ENCODE data around the gene UCN.
"Not testable (repeated sequence)": the region's sequence is repeated elsewhere in the genome, so short reads cannot be mapped to it uniquely, and the experiment has no call there.

UCN gene

GRCh38 chr2:27281855-27282559, 26.2 kb downstream of the UCN start, which contains the start of gene TRIM54:
TRIM54 (plus strand) TSS chr2:27282429; CDS start chr2:27282732, 303 bp downstream.
- FAIRE-seq: no peak

DNA sequence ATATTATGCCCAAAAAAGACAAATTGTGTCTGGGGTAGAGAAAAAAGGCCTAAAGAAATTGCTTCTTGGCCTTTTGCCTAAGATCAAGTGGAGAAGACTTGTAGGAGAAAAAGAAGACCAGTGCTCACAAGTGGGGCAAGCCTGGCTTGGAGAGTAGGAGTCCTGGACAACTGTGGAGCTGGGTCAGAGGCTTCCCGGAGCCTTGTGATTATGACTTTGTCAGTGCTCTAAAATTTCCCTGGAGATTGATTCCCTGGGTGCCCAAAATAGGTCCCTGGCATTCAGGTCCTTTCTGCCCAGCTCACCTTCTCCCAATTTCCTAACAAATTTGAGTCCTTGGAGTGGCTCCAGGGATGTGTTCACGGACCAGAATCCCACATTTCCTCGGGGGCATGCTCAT, 26.8 kb downstream of the UCN start:
- FAIRE-seq: no peak

- FAIRE-seq: no peak
Measured at GRCh38 chr2:27280826-27281225, 27.4 kb downstream of the UCN start.

DNA sequence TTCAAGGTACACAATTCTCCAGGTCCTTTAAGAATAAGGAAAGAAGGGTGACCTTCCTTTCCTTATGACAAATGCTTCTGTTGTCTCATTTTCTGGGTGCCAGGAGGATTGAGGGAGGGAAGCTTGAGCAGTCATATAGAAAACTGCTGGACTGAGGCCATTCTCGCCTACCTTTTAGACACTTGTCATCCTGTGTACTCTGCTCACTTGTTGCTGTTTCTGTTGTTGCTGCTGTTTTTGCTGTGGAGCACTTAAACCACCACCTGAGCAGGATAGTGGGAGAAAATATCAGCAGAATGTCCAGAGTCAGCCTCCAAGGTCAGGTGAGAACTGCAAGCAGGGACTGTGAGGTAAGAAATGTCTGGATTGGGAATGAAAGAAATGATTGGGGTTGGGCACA, 30.2 kb downstream of the UCN start:
- FAIRE-seq: no peak

- no peak for FAIRE-seq
Measured at GRCh38 chr2:27275211-27276150, 32.8 kb downstream of the UCN start, which contains the start of gene DNAJC5G. DNAJC5G (plus strand) TSS chr2:27275433; CDS start chr2:27276729, 1,296 bp downstream.

- not testable (repeated sequence) for FAIRE-seq
Measured at GRCh38 chr2:27272537-27273522, 35.4 kb downstream of the UCN start.

DNA sequence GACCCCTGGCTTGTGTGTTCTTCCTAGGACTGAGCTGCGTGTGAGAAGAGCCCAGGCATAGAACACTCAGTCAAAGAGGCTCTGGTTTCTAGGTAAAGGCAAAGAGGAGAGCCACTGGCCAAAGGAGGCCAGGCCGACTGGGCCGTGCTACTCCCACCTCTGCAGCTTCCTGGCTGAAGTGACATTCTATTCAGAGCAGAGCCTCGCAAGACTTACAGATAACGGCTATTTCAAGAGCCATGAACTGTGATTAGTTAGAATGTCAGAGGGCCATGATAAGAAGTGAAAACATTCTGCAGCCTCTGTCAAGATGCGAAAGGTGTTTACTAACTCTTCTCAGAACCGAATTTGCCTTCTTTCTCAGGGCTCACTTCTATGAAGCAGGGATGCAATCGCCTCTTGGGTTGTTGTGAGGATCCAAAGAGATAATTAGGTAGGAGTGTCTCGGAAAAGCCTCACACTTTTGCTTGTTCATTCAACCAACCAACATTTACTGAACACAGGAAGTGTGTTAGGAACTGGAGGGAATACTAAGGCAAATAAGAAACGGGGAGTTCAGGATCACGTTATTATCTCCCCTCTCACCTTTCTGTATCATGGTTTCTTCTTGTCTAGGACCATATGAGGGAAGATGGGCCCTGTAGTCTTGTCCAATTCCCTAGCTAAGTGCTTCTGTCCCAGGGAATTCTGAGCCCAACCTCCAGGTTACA, 36.5 kb downstream of the UCN start:
- no peak for FAIRE-seq

DNA sequence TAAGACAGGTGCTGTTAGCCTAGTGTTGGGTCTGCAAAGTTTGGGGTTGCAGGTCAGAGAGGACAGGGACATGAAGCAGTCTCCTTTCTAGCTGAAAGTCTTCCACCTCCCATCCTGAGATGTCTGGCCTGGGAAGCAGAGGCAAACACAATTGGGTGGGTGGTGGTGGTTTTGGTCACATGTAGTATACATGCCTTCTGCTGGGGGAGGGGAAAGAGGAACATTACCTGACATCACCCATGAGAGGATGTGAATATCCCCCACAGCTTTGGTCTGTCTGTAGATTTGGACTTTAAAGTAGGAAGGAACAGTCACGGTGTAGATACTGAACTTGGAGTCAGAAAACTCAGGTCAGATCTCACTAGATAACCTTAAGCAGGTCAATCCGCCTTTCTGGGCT, 37.6 kb downstream of the UCN start:
- FAIRE-seq: no peak

DNA sequence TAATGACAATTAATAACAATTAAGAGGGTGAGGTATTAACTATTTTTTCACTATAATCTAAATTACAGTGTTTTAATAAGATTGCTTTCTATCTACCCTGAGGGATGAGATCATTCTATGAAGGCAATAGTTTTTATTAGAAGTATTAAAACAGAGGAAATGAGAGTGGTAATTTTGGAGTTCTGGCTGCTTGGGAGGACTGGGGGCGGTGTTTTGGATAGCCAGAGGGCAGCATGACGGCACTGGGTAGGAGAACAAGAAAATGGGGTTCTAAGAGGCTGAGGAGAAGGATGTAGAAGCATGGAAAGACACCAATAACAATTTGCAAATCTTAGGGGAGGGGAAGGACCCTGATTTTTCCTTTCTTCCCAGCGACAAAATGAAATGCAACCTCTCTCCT, 38.1 kb downstream of the UCN start:
- FAIRE-seq: no peak

- not testable (repeated sequence) for FAIRE-seq
Measured at GRCh38 chr2:27268296-27268695, 39.9 kb downstream of the UCN start.

- FAIRE-seq: no peak
Measured at GRCh38 chr2:27265536-27265870, 42.7 kb downstream of the UCN start.

DNA sequence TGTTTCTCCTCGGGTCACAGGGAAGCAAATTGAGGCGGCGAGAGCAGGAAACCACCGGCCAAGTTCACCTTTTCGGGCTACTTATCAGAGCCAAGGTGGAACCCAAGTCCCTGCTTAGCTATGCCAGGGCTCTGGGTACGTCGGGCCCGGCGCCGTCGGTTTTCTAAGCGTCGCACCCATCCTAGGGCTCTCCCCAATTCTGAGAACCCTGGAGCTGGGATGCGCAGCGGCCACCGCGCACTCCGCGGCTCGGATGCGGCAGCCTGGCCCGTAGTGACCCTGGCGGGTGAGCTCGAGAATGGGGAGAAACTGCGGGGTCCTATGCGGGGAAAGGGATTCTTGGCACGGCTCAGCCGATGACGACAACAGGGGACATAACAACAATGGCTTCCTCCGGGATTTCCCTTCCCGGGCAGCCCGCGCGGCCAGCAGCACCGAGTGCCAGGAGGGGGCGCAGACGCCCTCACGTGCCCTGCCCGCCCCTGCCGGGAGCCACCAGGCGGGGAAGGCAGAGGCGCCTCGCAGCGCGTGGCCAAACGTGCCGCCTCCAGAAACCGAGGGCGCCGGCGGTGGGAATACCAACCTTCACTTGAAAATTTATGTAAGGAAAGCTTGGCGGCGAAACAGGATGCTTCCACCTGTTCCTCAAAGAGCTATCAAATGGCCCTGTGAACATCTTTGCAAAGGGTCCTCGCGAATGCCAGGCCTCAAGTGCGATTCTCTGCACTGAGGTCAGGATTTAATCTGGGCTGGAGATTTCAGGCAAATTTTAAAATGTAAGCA, 43.3 kb downstream of the UCN start:
- FAIRE-seq: no peak

DNA sequence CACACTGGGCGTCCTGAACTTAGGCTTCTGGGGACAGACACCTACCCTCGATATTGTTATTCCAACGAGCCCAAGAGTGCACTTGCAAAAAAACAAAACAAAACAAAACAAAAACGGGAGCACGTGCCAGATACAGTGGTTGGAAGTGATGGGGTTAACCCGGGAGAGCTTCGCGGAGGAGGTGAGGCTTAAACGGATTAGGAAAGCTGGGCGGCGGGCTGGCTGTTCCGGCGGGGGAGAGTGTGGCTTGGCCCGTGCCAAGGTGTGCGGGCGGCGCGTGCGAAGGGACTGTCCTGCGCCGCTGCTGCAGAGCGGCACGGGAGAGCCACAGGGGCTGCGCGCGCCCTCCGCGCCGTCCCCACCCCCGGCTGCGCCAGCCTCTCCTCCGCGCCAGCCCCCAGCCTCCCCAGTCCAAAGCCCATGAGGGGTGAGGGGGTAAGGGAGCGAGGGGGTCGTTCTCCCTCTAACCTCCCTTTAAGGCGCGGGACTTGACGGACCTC, 43.9 kb downstream of the UCN start:
- no peak for FAIRE-seq

GRCh38 chr2:27263287-27264252, 44.7 kb downstream of the UCN start:
- FAIRE-seq: no peak

DNA sequence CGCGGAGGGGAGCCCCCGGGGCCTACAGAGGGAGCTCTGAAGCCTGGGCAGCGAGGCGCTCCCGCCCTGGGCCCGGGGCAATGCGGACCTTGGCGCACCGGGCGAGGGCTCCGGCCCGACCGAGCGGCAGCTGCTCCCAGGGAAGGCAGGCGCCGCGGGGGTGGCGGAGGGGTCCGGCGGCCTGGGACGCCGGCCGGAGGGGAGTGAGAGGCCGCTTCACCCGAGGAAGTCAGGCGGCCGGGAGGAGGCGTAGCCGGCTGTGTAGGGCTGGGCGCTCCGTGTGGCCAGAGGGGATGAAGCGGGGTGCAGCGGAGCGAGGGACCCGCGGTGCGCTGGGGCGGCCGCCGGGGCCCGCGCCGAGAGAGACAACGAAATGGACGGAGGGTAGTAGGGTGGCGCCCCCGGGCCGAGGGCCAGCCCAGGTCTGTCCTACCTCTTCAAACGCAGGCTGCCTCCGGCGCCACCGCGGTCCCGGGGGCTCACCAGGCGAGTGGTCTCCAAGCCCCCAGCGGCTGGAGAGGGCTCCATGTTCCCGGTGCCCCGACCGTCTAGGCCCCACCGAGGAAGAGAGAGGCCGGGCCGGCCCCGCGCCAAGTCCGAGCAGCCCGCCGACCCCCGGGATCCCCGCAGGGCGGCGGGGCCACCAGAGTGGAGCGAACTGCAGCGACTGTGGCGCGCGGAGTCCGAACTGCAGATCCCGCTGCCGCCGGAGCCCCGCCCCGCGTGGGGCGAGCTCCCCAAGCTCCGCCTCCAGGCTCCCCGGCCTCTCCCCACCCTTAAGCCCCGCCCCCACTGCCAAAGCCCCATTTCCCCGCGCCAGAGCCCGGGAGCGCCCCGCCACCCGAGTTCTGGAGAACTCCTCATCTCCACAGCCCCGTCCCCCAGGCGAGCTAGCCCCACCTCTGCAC, 45.6 kb downstream of the UCN start, which contains the start of gene SLC30A3:
Gene SLC30A3 (minus strand): TSS at position 669 of the 908 bp plus-strand sequence. CDS start 141 bp downstream, at position 528.
- no peak for FAIRE-seq

DNA sequence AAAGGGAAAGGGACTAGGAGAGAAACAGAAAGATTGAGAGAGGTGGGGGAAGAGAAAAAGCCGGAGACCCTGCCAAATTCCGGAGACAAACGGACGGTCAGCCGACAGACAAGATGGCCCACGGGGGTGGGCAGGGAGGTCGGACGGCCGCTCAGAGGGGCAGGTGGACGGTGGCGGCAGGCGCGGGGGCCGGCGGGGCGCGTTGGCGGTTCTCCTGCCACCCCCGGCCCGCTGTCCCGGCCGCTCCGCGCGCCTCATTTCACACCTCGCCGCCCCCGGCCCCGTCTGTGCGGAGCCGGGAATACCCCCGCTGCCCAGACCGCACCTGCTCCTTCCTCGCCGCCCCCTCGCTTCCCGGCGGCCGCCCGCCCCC, 46.3 kb downstream of the UCN start:
- FAIRE-seq: no peak

GRCh38 chr2:27261241-27261925, 46.9 kb downstream of the UCN start:
- no peak for FAIRE-seq

- no peak for FAIRE-seq
Measured at GRCh38 chr2:27258051-27258450, 50.2 kb downstream of the UCN start.

Measured in A204.1 (cell line).